Measurements from ENCODE around the gene MYO7B.
A peak's percentile ranks its signal among the peaks of the same experiment; 100 is the strongest.
"Not testable (repeated sequence)": the region's sequence is repeated elsewhere in the genome, so short reads cannot be mapped to it uniquely, and the experiment has no call there.

The MYO7B gene

GRCh38 chr2:127512362-127512761 lies 23.1 kb upstream of the MYO7B start:
- Mint-ChIP-seq H3K9me3 (no peaks in the 10 kb centered on the region), H3K4me1 (ENCODE audit: low read depth) (peaks cover 39% of the 10 kb centered on the region), H3K27me3 (ENCODE audit: low read depth) (no peaks in the 10 kb centered on the region), H3K27ac (peak overlapping the region; percentile 24), H3K4me3 (no peak overlapping the region), H3K36me3 (ENCODE audit: low read depth) (peaks cover 39% of the 10 kb centered on the region)
- no peak for DNase-seq (ENCODE audit: low spot score)

GRCh38 chr2:127514076-127514475 lies 21.4 kb upstream of the MYO7B start:
- Mint-ChIP-seq H3K9me3 (no peaks in the 10 kb centered on the region), H3K27me3 (ENCODE audit: low read depth) (no peaks in the 10 kb centered on the region), H3K4me1 (ENCODE audit: low read depth) (peaks cover 37% of the 10 kb centered on the region), H3K4me3 (no peak overlapping the region), H3K36me3 (ENCODE audit: low read depth) (peaks cover 40% of the 10 kb centered on the region), H3K27ac (no peak overlapping the region)
- no peak for DNase-seq (ENCODE audit: low spot score)

GRCh38 chr2:127514485-127514884 lies 21.0 kb upstream of the MYO7B start:
- no peak overlapping the region for H3K4me3 Mint-ChIP-seq
- peaks cover 40% of the 10 kb centered on the region for H3K36me3 Mint-ChIP-seq (ENCODE audit: low read depth)
- no peak for DNase-seq (ENCODE audit: low spot score)
- H3K27ac Mint-ChIP-seq, result no peak overlapping the region
- peaks cover 37% of the 10 kb centered on the region for H3K4me1 Mint-ChIP-seq (ENCODE audit: low read depth)
- no peaks in the 10 kb centered on the region for H3K27me3 Mint-ChIP-seq (ENCODE audit: low read depth)
- no peaks in the 10 kb centered on the region for H3K9me3 Mint-ChIP-seq

- Mint-ChIP-seq H3K4me3 (no peak overlapping the region), H3K4me1 (ENCODE audit: low read depth) (peaks cover 38% of the 10 kb centered on the region), H3K36me3 (ENCODE audit: low read depth) (peaks cover 44% of the 10 kb centered on the region), H3K27ac (no peak overlapping the region), H3K27me3 (ENCODE audit: low read depth) (no peaks in the 10 kb centered on the region), H3K9me3 (no peaks in the 10 kb centered on the region)
- DNase-seq (ENCODE audit: low spot score), result no peak
Observed at GRCh38 chr2:127515383-127515915, 20.0 kb upstream of the MYO7B start.

- Mint-ChIP-seq H3K4me3 (no peak overlapping the region), H3K27me3 (ENCODE audit: low read depth) (no peaks in the 10 kb centered on the region), H3K9me3 (no peaks in the 10 kb centered on the region), H3K27ac (no peak overlapping the region), H3K36me3 (ENCODE audit: low read depth) (peaks cover 43% of the 10 kb centered on the region), H3K4me1 (ENCODE audit: low read depth) (peaks cover 37% of the 10 kb centered on the region)
- no peak for DNase-seq (ENCODE audit: low spot score)
Observed at GRCh38 chr2:127516041-127516762, 19.3 kb upstream of the MYO7B start.

GRCh38 chr2:127517465-127517864 lies 18.0 kb upstream of the MYO7B start:
- DNase-seq (ENCODE audit: low spot score), result no peak
- Mint-ChIP-seq H3K4me1 (ENCODE audit: low read depth) (peaks cover 35% of the 10 kb centered on the region), H3K27ac (no peak overlapping the region), H3K9me3 (no peaks in the 10 kb centered on the region), H3K27me3 (ENCODE audit: low read depth) (no peaks in the 10 kb centered on the region), H3K36me3 (ENCODE audit: low read depth) (peaks cover 44% of the 10 kb centered on the region), H3K4me3 (no peak overlapping the region)

- H3K27ac Mint-ChIP-seq, result no peak overlapping the region
Observed at GRCh38 chr2:127520424-127520823, 15.1 kb upstream of the MYO7B start.

GRCh38 chr2:127523269-127523939 lies 12.1 kb upstream of the MYO7B start:
- no peak for DNase-seq (ENCODE audit: low spot score)
- H3K27me3 Mint-ChIP-seq (ENCODE audit: low read depth), result no peaks in the 10 kb centered on the region
- H3K27ac Mint-ChIP-seq, result peak overlapping the region; percentile 13
- H3K36me3 Mint-ChIP-seq (ENCODE audit: low read depth), result peaks cover 23% of the 10 kb centered on the region
- peaks cover 33% of the 10 kb centered on the region for H3K4me1 Mint-ChIP-seq (ENCODE audit: low read depth)
- H3K9me3 Mint-ChIP-seq, result no peaks in the 10 kb centered on the region
- H3K4me3 Mint-ChIP-seq, result peak overlapping the region; percentile 22

More at GRCh38 chr2:127520424-127520823, 15.1 kb upstream of the MYO7B start:
- no peak for DNase-seq (ENCODE audit: low spot score)
- no peak overlapping the region for H3K4me3 Mint-ChIP-seq
- H3K9me3 Mint-ChIP-seq, result no peaks in the 10 kb centered on the region
- H3K27me3 Mint-ChIP-seq (ENCODE audit: low read depth), result no peaks in the 10 kb centered on the region
- H3K4me1 Mint-ChIP-seq (ENCODE audit: low read depth), result peaks cover 35% of the 10 kb centered on the region
- peaks cover 41% of the 10 kb centered on the region for H3K36me3 Mint-ChIP-seq (ENCODE audit: low read depth)

- Mint-ChIP-seq H3K4me1 (ENCODE audit: low read depth) (peaks cover 33% of the 10 kb centered on the region), H3K36me3 (ENCODE audit: low read depth) (peaks cover 23% of the 10 kb centered on the region), H3K4me3 (peak overlapping the region; percentile 92)
- not testable (repeated sequence) for H3K27me3 Mint-ChIP-seq (ENCODE audit: low read depth); H3K9me3 Mint-ChIP-seq; H3K27ac Mint-ChIP-seq; DNase-seq (ENCODE audit: low spot score)
Observed at GRCh38 chr2:127524198-127524834, 11.2 kb upstream of the MYO7B start.

- no peak for DNase-seq (ENCODE audit: low spot score)
- peak overlapping the region; percentile 92 for H3K4me3 Mint-ChIP-seq
- peaks cover 6% of the 10 kb centered on the region for H3K27me3 Mint-ChIP-seq (ENCODE audit: low read depth)
- H3K36me3 Mint-ChIP-seq (ENCODE audit: low read depth), result peaks cover 16% of the 10 kb centered on the region
- H3K27ac Mint-ChIP-seq, result peak overlapping the region; percentile 96
- peaks cover 28% of the 10 kb centered on the region for H3K4me1 Mint-ChIP-seq (ENCODE audit: low read depth)
- peaks cover 4% of the 10 kb centered on the region for H3K9me3 Mint-ChIP-seq
Observed at GRCh38 chr2:127525691-127526131, 9.8 kb upstream of the MYO7B start.

- DNase-seq (ENCODE audit: low spot score), result peak; percentile 95
- Mint-ChIP-seq H3K27me3 (ENCODE audit: low read depth) (peaks cover 6% of the 10 kb centered on the region), H3K9me3 (peaks cover 4% of the 10 kb centered on the region), H3K27ac (peak within 1 kb of the TSS; percentile 96), H3K36me3 (ENCODE audit: low read depth) (peaks cover 16% of the 10 kb centered on the region), H3K4me3 (peak within 1 kb of the TSS; percentile 92), H3K4me1 (ENCODE audit: low read depth) (peaks cover 27% of the 10 kb centered on the region)
Observed at GRCh38 chr2:127526132-127527000, 9.1 kb upstream of the MYO7B start, which contains the start of gene IWS1. Gene IWS1 (minus strand): TSS chr2:127526489. CDS start chr2:127526208, 281 bp downstream.

- no peak for DNase-seq (ENCODE audit: low spot score)
- Mint-ChIP-seq H3K27ac (peak overlapping the region; percentile 96), H3K36me3 (ENCODE audit: low read depth) (peaks cover 13% of the 10 kb centered on the region), H3K27me3 (ENCODE audit: low read depth) (peaks cover 6% of the 10 kb centered on the region), H3K4me3 (peak overlapping the region; percentile 92), H3K4me1 (ENCODE audit: low read depth) (peaks cover 24% of the 10 kb centered on the region), H3K9me3 (peaks cover 4% of the 10 kb centered on the region)
Observed at GRCh38 chr2:127527001-127527804, 8.3 kb upstream of the MYO7B start.

Measured in T-helper 2 cell treated with Interferon-gamma antibody and Interleukin-4, amounts not matched to agents 5 μg/mL and 100 μg/mL, for 36 hours (primary cell).